ENCODE results near the gene SH3RF1.
A peak's percentile ranks its signal among the peaks of the same experiment; 100 is the strongest.
"Not testable (repeated sequence)": the region's sequence is repeated elsewhere in the genome, so short reads cannot be mapped to it uniquely, and the experiment has no call there.

The SH3RF1 gene

DNA sequence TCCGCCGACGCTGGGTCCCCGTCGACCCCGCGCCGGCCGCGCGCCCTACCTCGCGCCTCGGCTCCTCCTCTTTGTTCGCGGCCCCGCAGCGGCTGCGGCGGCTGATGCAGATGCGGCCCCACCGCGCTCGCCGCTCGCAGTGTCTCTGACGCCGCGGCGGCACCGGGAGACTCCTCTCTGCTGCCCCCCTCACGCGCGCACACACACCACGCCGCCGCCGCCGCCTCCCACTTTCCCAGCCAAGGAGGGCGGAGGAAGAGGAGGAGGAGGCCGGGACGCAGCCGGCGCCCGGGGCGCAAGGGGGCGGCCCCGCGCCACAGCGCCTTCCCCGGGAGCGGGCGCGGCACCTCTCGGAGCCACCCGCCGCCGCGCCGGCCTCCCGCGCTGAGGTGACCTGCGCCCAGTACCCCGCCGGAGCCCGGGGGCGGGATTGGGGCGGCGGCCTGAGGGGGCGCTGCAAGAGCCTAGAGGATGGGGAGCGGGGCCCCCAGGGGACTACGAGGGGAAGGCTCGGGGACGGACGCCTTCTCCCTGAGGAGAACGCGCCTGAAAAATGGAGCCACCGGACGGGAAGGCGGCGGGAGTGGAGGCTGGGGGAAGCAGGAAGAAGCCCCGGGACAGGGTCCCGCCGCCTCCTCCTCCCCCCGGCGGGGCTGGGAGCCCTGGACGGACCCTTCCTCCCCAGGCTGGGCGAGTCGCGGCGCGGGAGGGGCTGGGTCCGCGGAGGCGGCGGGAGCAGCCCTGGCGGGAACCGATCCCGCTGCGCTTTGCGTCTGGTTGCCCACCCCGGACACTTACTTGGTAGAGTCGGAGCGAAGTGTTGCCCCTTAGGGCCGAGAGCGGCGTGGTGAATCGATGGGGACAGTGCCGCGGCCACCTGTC is at the start of gene SH3RF1:
Gene SH3RF1 (minus strand): TSS at position 147 of the 882 bp plus-strand sequence. CDS start 1,744 bp downstream, outside the sequence.
- peak; percentile 44 to 60 for DNase-seq

DNA sequence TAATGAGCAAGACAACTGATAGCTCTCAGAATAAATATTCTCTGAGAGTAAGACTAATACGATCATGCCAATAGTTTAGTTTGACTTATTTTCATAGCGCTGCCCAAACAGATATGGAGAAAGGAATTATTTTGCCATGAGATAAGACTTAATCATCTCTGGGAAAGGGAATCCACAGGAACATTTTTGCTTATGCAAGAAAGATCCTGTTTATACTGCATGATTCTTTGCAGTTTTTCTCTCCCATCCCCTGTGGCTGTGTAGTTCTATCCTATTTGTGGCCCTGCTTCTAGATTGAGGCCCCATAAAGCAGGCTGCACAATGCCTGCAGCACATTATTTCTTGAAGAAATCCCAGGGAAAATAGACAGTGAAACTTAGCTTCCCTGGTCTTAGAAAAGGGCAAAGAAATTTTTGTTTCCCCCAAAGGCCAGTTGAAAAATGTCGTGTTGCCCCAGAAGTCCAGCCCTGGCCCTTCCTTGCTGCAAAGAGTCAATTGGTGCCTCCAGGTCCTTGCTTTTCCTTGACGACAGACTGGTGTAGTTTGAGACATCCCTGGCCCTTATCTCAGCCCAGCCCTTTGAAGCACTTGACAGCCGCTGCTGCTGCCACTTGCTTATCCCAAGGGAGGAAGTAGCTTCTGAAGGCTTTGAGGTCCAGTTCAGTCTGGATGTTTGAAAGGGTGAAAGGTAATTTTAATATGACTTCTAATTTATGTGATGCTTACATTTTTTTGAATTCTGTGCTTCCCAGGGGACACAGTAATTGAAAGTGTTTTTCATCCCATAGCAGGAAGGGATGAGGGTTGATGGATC is 45.0 kb upstream of the SH3RF1 start:
- DNase-seq: peak; percentile 24 to 63

DNA sequence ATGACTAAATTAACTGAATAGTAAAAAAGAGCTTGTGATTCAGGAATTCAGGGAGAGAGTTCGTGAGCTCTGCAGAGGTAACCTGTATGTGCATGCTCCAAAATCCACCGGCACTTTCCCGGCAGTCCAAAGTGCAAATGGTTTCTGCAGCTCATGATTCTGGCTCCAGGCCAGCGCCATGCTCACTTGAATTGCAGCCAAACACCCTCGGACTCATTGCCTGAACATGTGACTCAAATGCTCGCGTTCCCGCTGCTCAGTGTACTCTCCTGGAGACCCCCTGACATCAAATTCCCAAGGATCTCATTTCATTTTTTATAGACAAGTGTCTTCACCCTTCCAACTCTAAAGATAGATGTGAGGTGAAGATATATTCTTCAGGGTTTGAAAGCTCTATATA is 44.1 kb upstream of the SH3RF1 start:
- DNase-seq: peak; percentile 59 to 79

DNA sequence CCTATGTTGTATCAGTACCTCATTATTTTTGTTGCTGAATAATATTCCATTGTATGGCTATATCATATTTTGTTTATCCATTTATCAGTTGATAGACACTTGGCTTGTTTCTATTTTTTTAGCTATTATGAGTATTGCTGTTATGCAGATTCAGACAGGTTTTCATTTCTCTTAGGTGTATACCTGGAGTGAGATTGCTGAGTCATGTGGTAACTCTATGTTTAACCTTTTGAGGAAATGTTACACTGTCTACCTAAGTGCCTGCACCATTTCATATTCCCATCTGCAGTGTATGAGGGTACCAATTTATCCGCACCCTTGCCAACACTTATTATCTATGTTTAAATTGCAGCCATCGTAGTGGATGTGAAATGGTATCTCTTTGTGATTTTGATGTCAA is 43.0 kb upstream of the SH3RF1 start:
- DNase-seq: no peak

DNA sequence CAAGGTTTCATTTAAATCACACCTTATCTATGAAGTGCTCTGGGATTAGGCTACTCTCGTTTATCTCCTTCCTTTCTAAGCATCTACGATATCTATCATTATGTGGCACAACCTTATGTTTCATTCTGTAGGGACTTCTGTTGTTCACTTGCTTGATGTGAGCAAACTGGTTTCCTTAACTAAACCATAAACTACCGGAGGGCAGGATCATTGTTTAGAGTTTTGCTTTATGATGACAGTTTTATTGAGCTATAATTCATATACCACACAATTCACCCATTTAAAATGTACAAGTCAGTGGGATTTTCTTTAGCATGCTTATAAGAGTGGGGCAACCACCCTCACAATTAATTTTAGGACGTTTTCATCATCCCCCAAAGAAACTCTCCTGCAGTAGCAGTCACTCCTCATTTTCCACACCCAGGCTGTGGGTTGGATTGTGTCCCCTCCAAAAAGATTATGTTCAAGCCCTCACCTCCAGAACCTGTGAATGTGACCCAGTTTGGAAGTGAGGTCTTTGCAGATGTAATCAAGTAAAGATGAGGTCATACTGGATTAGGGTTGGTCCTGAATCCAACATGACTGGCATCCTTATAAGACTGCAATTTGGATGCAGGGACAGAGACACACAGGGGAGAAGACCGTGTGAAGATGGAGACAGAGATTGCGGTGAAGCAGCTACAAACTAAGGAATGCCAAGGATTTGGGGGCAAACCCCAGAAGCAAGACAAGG is 42.1 kb upstream of the SH3RF1 start:
- no peak for DNase-seq

DNA sequence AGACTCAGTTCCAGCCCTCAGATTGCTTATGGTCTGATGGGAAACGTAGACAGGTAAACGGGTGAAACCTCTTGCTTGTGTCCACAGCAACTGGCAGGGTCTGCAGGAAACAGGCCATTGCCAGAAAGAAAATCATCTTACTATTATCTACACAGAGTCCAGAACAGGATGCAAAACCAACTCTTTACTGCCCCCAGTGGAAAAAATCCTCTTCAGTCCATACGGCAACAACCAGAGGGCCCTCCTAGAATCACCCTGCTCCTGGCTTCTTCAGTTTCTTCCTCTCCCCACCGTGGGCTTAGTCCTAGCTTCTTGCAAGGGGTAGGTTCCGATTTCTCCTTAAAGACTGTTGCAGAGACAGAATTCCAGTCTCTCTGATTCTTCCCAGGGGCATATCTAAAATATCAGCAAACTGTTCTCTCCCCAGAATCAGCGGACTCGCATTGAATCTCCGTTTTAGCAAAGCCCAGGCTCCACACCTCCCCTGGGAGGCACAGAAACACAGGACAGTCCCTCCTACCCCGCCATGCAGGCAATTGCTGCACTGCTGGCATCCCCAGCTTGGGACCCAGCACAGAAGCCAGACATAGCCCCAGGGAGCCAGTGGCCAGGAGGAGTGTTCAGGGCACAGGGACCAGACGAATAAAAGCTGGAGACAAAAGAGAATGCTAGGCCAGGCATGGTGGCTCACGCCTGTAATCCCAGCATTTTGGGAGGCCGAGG is 41.0 kb upstream of the SH3RF1 start:
- peak; percentile 22 to 49 for DNase-seq

DNA sequence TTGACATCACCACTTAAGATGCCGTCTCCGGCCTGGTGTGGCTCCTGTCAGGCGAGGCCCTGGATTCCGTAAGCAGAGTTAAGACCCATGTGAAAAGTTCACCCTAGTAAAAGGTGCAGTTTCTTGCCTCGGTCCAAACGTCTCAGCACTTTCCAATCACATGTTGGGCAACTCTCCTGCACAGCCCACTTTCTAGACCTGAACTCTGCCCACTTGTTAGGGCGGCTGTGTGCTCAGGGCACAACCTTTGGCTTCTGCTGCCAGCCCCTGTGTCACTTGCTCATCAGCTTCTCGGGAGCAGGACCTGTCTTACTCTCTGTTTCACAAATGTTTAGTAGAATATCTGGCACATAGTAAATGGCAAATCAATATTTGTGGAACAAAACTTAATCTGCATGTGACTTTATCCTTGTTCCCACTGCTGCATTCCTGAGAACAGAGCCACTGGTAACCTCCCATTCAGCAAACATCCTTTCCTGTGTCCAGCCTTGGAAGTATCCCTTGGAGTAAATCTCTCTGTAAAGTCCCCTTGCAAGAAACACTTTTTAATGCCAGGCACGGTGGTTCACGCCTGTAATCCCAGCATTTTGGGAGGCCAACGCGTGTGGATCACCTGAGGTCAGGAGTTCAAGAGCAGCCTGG is 38.7 kb upstream of the SH3RF1 start:
- DNase-seq: no peak

DNA sequence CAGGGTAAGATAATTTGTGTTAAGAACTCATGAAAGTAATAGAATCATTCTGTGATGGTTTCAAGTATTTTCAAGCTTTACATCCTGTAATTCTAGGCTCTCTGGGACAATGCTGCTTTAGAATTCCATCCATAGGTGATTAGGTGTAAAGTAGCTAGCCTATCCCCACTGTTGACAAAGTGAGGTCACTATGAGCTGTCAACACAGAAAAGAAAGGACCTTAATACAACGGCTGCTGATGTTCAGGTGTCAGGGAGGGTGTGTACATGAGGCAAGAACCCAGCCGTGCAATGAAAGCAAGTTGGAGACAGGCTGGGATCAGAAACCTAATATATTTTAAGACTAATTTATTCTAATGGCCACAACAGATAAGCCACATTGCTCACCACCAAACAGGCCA is 36.8 kb upstream of the SH3RF1 start:
- DNase-seq: no peak

DNA sequence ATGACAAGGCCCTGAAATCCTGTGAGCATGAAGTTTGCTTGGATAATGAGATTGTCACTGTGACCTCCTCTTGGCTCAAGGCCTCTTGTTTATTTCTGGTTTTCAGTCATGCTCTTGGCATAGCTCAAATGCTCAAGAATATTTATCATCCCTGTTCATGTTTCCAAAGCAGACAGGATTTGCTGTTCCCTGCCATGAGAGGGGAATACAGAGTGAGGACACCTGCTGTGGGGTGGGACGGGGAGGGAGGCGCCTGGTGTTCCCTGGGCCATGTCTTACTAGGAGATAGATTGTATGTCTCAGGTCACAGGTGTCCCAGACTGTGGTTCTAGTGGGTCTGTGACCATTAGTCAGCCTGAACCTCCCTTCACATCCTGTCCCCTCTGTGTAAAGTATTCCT is 34.9 kb upstream of the SH3RF1 start:
- no peak for DNase-seq

DNA sequence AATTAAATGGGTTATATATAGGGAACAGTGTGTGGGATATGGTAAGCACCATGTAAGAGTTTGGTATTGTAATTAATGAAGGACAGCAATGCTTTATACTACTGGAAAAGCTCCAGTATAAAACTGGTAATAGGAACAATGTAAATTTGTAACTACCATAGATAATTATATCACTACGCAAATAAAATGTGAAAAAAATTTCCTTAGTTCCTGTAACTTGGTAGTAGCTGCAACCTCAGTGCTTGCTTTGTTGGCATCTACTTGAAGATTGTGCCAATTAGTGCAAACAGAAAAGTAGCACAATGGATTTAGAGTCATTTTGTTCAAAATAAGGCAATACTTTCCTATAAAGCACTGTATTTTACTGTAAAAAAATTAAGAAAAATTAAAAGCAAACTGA is 34.4 kb upstream of the SH3RF1 start:
- DNase-seq: no peak

DNA sequence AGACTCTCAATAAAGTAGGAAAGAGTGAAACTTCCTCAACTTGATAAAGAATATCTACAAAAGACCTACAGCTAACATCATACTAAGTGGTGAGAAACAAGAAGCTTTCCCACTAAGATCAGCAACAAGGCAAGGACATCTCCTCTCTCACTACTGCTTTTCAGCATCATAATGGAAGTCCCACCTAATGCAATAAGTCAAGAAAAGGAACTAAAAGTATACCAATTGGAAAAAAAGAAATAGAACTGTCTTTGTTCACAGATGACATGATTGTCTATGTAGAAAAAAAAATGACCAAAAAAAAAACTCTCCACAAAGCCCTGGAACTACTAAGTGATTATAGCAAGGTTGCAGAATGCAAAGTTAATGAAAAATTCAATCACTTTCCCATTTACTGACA is 25.1 kb upstream of the SH3RF1 start:
- no peak for DNase-seq

DNA sequence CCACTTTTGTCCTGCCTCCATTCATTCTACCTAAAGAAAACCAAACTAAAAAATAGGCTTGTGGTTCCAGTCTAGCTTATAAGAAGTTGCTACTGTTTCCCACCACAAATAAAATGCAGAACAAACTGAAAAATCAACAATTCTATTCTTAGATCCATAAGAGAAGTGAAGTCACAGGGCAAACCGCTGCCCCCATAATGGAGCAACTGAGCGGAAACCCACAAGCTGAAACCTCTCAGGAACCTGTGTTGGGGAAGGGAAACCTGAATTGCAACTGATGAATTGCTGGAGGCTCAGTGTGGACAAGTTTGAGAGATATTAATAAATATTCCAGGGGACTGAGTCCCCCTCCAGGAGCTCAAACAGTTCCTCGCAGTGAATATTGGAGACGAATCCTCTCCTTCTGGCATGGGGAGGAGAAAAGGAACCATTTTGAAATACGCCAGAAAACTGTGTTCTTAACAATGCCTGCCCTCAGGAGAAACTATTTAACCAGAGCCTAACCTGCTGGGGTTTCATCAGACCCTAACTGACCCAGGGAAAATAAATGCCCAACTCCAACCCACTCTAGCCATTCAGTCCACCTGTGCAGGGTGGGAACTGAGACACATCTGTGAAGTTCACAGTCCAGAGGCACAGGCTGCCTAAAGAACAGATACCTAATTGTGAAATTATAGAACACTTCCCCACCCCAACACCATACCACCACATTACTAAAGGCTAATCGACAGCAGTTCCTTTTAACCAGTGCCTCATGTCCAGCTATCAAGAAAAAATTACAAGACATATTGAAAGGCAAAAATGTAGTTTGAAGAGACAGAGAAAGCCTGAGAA is 22.8 kb upstream of the SH3RF1 start:
- no peak for DNase-seq

DNA sequence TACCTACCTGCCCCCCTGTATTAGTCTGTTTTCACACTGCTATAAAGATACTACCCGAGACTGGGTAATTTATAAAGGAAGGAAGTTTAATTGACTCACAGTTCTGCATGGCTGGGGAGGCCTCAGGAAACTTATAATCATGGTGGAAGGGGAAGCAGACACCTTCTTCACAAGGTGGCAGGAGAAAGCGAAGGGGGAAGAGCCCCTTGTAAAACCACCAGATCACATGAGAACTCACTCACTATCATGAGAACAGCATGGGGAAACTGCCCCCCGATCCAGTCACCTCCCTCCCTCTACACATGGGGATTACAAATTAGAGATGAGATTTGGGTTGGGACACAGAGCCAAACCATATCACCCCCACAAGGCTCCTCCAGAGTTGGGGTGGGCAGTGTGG is 17.2 kb upstream of the SH3RF1 start:
- not testable (repeated sequence) for DNase-seq

DNA sequence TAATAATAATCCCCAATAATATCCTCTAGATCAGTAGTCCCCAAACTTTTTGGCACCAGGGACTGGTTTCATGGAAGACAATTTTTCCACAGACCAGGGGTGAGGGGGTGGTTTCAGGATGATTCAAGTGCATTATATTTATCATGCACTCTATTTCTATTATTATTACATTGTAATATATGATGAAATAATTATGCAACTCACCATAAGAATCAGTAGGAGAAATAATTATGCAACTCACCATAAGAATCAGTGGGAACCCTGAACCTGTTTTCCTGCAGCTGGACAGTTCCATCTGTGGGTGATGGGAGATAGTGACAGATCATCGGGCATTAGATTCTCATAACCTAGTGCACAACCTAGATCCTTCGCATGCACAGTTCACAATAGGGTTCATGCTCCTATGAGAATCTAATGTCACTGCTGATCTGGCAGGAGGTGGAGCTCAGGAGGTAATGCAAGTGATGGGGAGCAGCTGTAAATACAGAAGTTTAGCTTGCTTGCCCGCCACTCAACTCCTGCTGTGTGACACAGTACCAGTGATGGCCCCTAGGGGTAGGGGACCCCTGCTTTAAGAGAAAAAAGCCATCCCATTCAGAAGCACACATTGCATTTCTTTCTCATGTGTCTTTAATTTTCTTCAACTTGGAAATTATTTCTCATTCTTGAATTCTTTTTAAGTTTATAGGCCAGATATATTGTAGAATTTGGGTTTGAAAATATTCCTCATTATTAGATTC is 16.0 kb upstream of the SH3RF1 start:
- DNase-seq: no peak

DNA sequence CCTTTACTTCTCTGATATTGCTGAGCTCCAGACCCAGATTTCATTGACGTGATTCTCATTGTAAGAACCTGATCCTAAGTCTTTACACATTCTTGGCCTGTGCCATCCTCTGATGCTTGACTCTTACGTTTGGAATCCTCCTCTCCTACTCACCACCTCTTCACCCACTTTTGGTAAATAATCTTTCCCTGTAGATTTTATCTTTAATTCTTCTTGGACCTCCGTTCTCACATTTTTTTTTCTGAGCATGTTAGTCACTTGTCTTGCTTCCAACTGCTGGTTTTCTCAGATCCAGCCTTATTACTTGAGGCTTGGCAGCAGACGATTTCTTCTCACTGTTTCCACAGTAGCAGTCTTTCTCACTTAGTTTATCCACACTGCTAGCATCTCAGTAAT is 12.4 kb upstream of the SH3RF1 start:
- DNase-seq: no peak

DNA sequence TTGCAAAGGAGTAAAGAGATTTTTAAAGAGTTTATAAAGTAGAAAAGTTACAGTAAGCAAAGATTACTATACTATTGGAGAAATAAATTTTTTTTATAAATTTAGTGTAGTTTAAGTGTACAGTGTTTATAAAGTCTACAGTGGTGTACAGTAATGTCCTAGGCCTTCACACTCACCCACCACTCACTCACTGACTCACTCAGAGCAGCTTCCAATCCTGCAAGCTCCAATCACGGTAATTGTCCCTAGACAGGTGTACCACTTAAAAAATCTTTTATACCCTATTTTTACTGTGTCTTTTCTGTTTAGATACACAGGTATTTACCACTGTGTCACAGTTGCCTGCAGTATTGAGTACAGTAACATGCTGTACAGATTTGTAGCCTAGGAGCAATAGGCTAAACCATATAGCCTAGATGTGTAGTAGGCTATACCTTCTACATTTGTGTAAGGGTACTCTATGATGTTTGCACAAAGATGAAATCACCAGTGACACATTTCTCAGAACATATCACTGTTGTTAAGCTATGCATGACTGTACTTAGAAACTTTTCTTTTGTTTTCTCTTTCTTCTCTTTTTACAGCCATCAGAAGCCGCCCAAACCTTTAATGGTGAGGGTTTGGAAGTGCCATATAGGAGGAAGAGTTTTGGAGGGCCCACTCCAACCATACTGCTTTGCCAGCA is 11.8 kb upstream of the SH3RF1 start:
- DNase-seq: no peak

DNA sequence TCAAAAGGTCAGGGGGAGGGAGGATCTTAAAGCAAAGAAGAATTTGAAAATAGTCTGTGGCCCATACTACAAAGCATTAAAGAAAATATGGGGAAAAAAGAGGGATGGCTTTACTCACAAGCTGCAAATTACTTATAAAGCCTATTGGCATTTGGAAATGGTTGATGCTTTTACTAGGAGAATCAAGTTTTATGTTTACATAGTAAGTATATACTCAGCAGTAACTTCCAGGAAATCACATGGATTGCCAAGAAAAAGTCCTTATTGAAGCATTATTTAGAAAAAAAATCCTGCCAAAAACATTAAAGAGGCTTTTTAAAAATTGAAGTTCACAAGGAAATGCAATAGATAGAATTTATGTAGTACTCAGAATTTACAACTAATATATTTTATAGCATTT is 8.4 kb upstream of the SH3RF1 start:
- DNase-seq: no peak

DNA sequence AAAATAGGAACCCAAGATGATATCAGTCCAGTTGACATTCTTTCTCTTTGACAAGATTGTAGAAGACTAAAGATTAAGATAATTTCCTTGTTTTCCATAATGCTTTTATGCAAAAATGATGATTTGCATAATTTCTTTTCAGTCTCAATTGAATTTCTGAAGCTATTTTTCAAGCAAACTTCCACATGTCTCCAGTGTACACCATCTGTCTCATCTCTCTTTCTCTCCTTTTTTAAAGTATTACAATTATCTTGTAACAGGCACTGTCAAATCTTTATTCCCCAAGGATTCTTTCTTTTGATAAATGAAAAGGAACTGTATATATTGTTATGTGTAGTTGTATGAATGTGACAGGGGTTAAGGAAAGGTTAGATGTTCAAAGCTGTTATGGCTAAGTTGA is 7.9 kb upstream of the SH3RF1 start:
- DNase-seq: no peak

DNA sequence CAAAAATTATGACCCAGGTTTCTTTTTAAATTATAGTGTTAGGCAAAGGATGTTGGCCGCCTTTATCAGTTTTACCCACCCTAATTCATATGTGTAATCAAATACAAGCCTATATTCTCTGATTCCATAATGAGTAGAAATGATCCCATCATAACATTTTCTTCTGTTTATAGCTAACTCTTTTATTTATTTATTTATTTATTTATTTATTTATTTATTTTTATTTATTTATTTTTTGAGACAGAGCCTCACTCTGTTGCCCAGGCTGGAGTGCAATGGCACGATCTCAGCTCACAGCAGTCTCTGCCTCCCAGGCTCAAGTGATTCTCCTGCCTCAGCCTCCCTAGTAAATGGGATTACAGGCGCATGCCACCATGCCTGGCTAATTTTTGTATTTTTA is 7.1 kb upstream of the SH3RF1 start:
- not testable (repeated sequence) for DNase-seq

DNA sequence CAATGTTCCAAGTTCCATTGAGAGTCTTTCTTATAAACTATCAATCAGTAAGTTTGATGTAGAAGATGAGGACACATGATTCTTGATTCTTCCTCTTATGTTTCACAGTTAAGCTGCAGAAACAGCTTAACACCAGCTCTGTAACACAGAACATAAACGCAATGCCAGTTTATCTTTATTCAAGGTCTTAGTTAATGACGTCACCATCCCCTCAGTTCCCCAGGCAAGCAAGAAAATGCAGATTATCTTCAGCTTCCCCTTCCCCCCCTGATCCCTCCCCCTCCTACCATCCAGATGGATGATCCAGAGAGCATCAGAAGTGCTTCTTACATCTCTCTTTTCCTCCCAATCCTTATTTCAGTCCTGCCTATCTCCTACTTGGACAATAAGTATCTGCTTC is 4.4 kb upstream of the SH3RF1 start:
- DNase-seq: peak; percentile 10 to 39

All from NCI-H524 (cell line).